Measurements from ENCODE around the gene NEK10. TPM values are rescaled to one million over a fixed set of nuclear protein-coding genes. Genes with fewer than 3 reads are reported as not detected.

NEK10 gene
- total and polyA plus RNA-seq, 9 of the 15 experiments (the other 6 are each of a cell fraction or from before 2014, with no cell fraction given), result 0.07 TPM; not detected in 8

GRCh38 chr3:27293939-27294338 is 75.2 kb downstream of the NEK10 start (continued):
- TF ChIP-seq ZNF407 (IDR thresholded peaks at IDR 0.05; ENCODE audit: low read depth), result no peak
- TF ChIP-seq, protein P1, sequence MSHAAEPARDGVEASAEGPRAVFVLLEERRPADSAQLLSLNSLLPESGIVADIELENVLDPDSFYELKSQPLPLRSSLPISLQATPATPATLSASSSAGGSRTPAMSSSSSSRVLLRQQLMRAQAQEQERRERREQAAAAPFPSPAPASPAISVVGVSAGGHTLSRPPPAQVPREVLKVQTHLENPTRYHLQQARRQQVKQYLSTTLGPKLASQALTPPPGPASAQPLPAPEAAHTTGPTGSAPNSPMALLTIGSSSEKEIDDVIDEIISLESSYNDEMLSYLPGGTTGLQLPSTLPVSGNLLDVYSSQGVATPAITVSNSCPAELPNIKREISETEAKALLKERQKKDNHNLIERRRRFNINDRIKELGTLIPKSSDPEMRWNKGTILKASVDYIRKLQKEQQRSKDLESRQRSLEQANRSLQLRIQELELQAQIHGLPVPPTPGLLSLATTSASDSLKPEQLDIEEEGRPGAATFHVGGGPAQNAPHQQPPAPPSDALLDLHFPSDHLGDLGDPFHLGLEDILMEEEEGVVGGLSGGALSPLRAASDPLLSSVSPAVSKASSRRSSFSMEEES (CRISPR knock-in tag; IDR thresholded peaks at IDR 0.05), result no peak
- TF ChIP-seq, protein P2, sequence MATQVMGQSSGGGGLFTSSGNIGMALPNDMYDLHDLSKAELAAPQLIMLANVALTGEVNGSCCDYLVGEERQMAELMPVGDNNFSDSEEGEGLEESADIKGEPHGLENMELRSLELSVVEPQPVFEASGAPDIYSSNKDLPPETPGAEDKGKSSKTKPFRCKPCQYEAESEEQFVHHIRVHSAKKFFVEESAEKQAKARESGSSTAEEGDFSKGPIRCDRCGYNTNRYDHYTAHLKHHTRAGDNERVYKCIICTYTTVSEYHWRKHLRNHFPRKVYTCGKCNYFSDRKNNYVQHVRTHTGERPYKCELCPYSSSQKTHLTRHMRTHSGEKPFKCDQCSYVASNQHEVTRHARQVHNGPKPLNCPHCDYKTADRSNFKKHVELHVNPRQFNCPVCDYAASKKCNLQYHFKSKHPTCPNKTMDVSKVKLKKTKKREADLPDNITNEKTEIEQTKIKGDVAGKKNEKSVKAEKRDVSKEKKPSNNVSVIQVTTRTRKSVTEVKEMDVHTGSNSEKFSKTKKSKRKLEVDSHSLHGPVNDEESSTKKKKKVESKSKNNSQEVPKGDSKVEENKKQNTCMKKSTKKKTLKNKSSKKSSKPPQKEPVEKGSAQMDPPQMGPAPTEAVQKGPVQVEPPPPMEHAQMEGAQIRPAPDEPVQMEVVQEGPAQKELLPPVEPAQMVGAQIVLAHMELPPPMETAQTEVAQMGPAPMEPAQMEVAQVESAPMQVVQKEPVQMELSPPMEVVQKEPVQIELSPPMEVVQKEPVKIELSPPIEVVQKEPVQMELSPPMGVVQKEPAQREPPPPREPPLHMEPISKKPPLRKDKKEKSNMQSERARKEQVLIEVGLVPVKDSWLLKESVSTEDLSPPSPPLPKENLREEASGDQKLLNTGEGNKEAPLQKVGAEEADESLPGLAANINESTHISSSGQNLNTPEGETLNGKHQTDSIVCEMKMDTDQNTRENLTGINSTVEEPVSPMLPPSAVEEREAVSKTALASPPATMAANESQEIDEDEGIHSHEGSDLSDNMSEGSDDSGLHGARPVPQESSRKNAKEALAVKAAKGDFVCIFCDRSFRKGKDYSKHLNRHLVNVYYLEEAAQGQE (IDR thresholded peaks at IDR 0.05; ENCODE audit: borderline replicate concordance), result no peak
- TF ChIP-seq, protein P2 (CRISPR knock-in tag; IDR thresholded peaks at IDR 0.05; ENCODE audit: low read depth), result no peak
- TF ChIP-seq XRCC5 (IDR thresholded peaks at IDR 0.05; ENCODE audit: low read depth, low read length), result no peak
- no peak for TF ChIP-seq LARP7 (IDR thresholded peaks at IDR 0.05)
- no peak for TF ChIP-seq BRD4 (IDR thresholded peaks at IDR 0.05)
- no peak for TF ChIP-seq ZNF354B (CRISPR knock-in tag; IDR thresholded peaks at IDR 0.05)
- no peak for TF ChIP-seq ZNF174 (CRISPR knock-in tag; IDR thresholded peaks at IDR 0.05)
- TF ChIP-seq MITF (IDR thresholded peaks at IDR 0.05), result no peak
